GM19239 (cell line): ENCODE data around the gene ANKFN1.

Source experiments
- DNase-seq: peaks from one replicate; pipeline ENCODE4 v3.0.0; 2011; ENCODE audit warnings: low spot score; ENCODE audit not compliant: insufficient read length
- FAIRE-seq: peaks from 2 replicates; lab custom pipeline; 2011; peaks lifted over from hg19 to GRCh38; lab: Jason Lieb, UNC

ANKFN1 gene

GRCh38 chr17:56416682-56417351, 263.5 kb downstream of the ANKFN1 start:
- no peak for FAIRE-seq

GRCh38 chr17:56424005-56424404, 270.7 kb downstream of the ANKFN1 start:
- no peak for DNase-seq
- no peak for FAIRE-seq

More at GRCh38 chr17:56416682-56417351, 263.5 kb downstream of the ANKFN1 start:
- no peak for DNase-seq

- FAIRE-seq, result no peak
- DNase-seq, result no peak
Measured at GRCh38 chr17:56424543-56425044, 271.3 kb downstream of the ANKFN1 start.

DNA sequence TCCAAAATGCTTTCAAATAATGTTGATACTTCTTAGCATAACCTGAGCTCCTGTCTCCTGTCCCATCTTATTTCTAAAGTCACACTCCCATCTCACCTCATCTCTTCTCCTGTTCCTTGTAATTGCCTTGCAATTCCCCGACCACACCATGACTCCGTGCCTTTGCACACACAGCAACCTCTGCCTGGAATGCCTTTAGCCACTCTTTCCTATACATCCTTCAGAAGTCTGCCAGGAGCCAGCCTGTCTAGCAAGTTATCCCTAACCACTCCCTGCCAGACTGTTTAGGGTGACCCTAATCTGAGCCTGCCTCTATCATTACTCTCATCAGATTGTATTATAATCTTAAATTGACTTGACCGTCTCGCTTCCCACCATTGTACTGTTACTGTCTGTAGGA, 272.2 kb downstream of the ANKFN1 start:
- DNase-seq, result no peak
- no peak for FAIRE-seq

GRCh38 chr17:56426901-56427300, 273.6 kb downstream of the ANKFN1 start:
- FAIRE-seq, result no peak

DNA sequence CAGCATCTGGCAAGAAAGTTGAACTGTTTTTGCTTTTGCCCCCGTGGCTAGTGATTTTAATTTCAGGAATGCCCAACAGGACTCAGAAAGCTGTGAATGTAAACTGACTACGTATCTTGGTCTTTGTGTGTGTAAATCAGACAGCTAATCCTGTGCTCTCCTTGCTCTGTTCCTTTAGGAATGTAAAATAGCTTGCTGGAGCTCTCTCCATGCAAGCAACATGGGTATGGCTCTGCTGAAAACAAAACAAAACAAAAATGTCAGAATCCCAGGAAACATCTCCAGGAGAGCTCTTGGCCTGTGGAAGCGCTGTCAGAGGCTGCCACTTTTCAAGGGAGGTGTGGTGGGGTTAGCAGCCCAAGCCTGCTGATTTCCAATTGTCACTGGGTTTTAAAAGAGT, 278.5 kb downstream of the ANKFN1 start:
- FAIRE-seq, result no peak
- no peak for DNase-seq

More at GRCh38 chr17:56426901-56427300, 273.6 kb downstream of the ANKFN1 start:
- no peak for DNase-seq

DNA sequence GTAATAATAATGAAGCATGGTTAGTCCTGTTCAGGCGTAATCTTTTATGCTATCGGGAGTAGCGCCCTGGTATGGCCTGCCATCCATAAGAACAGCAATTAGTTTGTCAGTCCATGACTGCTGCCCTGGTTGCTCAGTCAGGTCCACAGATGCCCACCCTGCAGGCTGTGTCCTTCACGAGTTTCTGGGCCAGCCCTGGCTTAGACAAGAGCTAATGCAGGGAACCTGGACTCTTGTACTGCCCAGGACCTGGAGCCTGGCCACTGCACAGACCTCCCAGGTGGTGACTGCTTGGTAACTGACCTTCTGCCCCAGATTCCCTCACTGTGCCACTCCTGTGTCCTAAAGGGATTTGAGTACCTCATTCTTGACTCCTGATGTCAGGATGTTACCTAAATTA, 279.2 kb downstream of the ANKFN1 start:
- DNase-seq, result no peak
- no peak for FAIRE-seq

GRCh38 chr17:56434610-56435009, 281.3 kb downstream of the ANKFN1 start:
- FAIRE-seq, result no peak
- DNase-seq, result no peak

GRCh38 chr17:56436142-56436541, 282.9 kb downstream of the ANKFN1 start:
- DNase-seq (no peak), FAIRE-seq (no peak)

GRCh38 chr17:56440419-56440818, 287.1 kb downstream of the ANKFN1 start:
- DNase-seq, result no peak
- no peak for FAIRE-seq

DNA sequence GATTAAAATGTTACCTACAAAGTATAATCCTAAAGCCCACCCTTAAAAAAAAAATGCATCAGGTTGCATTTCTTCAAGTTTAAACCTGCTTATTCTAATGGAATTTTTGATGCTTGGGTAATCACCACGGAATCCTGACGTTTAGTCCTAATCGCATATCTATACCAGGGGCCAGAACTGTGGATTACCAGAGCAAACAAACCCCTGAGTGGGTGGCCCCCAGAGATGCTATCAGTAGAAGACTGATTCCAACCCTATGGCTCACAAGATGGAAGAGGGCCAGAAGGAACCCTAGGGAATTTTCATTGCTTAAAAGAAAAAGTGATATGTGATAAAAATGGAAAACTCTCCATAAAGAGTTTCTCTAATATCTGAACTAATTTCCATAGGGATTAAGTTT, 288.0 kb downstream of the ANKFN1 start:
- DNase-seq, result no peak
- no peak for FAIRE-seq

- DNase-seq (no peak), FAIRE-seq (no peak)
Measured at GRCh38 chr17:56445692-56446411, 292.6 kb downstream of the ANKFN1 start.

GRCh38 chr17:56447171-56447570, 293.9 kb downstream of the ANKFN1 start:
- FAIRE-seq (no peak), DNase-seq (no peak)

GRCh38 chr17:56448371-56448770, 295.1 kb downstream of the ANKFN1 start:
- DNase-seq, result no peak
- no peak for FAIRE-seq

GRCh38 chr17:56449176-56449575, 295.9 kb downstream of the ANKFN1 start:
- DNase-seq (no peak), FAIRE-seq (no peak)

DNA sequence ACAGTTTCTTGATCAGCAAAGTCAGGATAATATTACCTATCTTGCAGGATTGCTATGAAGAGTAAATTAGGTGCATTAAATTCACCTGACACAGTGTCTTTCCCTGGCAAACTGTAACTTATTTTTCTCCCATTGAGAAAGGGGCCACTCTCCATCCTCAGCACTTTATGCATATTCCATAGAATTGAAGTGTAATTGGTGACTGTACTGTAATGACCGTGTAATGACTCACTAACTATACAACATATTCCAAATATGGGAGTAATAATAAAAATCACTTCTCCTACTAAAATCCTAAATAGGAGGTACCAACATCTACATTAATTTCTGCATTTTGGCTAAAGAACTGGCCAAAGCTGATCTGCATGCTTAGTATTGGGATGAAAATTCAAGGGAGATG, 298.4 kb downstream of the ANKFN1 start:
- no peak for FAIRE-seq
- DNase-seq, result no peak

DNA sequence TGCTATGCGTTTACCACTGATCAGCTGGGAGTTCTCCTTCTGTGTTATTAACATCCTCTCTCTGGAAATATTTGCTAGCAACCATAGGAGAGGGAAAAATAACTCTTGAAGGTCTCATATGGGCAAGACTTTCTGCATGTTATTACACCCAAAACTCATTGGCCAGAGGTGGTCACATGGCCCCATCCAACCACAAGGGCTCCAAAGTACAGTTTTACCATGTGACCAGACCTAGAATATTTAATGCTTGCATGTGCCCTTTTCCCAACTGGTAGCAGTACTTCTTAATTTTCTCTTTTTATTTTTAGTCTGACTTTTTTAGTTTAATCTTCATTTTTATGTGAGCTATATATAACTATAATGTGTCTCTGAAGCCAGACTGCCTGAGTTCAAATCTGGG, 299.2 kb downstream of the ANKFN1 start:
- no peak for FAIRE-seq
- DNase-seq, result no peak

DNA sequence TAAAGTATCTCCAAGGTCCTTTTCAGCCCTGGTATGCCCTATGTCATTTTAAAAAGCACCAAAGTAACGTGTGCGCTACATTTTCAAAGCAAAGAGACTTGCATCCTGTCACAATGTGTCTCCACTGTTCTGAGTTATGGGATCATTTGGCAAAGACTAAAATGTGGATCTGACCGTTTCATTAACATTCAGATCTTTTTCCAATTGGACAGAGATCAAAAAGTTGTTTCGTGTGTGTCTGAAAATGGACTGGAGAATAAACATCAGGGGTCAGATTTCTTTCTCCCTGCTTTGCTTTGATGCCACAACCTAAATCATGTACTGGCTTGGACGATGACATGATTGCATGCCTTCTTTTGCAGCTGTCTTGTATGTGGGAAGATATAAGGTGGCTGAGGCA, 304.2 kb downstream of the ANKFN1 start:
- FAIRE-seq, result no peak
- no peak for DNase-seq

DNA sequence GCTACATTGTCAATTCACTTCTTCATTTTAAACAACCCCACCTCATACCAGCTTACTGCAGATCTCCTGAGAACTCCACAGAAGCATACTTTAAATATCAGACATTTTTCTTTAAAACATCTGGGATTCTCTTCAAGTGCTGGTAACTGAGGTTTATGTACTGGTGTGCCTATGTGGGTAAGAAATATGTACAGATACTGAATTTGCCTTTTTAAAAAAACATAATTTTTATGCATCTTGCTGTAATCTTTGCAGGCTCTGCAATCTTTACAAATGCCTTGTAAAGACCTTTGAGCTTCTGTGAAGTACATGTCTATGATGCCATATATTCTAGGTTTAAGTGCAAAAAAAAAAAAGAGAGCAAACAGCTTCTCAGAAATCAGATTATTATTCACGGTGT, 312.6 kb downstream of the ANKFN1 start:
- no peak for DNase-seq
- FAIRE-seq, result no peak

- FAIRE-seq (no peak), DNase-seq (no peak)
Measured at GRCh38 chr17:56468840-56469239, 315.6 kb downstream of the ANKFN1 start.

DNA sequence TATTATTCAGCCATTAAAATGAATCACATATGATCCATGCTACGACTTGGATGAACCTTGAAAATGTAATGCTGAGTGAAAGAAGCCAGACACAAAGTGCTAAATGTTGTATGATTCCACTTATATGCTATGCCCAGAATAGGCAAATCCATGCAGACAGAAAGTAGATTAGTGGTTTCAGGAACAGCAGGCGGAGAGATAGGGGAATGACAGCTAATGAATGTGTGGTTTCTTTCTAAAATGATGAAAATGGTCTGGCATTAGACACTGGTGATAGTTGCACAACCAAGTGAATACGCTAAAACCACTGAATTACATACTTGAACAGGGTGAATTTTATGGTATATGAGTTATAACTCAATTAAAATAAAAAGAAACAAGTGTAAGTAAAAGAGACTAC, 318.4 kb downstream of the ANKFN1 start:
- DNase-seq (no peak), FAIRE-seq (no peak)

GRCh38 chr17:56475116-56475515, 321.8 kb downstream of the ANKFN1 start:
- FAIRE-seq, result no peak
- DNase-seq, result no peak
